D341Med (cell line): ENCODE results near the gene USF2.

Experiments
- DNase-seq: peaks from one replicate; pipeline ENCODE4 v3.0.0; 2012; ENCODE audit warnings: low spot score

The USF2 gene

DNA sequence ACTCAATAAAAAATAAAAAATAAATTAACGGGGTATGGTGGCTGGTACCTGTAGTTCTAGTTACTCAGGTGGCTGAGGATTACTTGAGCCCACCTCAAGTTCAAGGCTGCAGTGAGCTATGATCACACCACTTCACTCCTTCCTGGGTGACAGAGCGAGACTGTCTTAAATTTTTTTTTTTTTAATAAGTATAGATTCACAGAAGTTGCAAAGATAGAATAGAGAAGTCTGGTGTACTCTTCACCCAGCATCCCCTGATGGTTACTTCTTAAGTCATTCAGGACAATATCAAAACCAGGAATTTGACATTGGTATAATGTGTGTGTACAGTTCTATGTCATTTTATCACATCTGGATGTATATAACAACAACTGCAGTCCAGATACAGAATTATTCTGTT lies 52.5 kb downstream of the USF2 start:
- DNase-seq, result no peak

GRCh38 chr19:35322014-35322413 lies 53.3 kb downstream of the USF2 start:
- DNase-seq, result no peak

DNA sequence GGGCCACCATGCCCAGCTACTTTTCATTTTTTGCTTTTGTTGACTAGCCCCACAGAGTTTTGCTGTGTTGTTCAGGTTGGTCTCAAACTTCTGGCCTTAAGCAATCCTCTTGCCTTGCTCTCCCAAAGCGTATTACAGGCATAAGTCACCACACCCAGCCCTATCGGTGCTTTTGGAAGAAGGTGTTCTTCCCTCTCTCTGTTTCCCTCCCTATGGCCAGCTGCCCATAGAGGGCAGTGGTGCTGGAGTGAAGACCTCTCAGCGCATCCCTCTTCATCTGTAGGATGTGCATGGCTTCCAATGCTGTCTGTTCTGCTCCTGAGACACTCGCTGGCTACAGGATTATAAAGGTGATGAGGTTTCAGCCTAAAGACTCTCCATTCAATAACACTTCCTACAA lies 58.9 kb downstream of the USF2 start:
- DNase-seq, result no peak

DNA sequence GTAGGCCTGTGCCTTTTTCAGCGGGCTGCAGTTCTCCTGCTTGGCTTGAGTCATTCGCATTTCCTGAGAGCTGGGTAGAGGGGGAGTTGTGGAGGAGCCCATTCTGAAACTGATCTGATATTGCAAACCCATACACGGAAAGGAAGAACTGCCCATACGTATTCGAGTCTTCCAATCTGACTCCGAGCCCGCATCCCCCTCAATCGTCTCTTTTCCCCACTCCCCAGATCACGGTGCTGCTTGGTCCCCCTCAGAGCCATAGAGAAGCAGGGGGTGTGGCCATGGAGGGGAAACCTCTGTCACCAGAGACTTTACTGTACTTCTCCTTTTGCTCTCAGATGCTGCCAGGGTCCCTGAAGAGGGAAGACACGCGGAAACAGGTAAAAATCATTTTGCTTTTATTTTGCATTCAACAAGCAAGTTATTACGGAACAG lies 60.1 kb downstream of the USF2 start, which contains the start of gene CD22:
Gene CD22, plus strand, starts transcription at position 337 of the 435 bp plus-strand sequence. CDS start 2,854 bp downstream, outside the sequence.
- DNase-seq, result no peak

DNA sequence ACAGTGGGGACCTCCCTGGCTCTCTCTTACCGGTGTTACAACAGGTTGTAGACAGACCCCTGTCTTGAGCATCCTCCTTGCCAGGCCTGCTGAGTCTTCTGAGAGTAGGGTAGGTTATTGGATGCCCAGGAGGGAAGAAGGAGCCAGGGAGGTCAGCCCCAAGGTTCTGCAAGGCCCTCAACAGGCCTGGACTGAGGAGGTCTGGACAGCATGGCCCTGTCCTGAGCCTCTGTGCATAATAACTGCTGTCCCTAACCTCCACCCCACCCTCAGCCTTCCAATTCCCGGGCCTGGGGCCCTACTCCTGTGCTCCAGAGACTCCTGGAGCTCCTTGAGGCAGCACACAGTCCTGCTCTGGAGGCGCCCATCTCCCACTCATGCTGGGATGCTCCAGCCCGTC lies 60.6 kb downstream of the USF2 start:
- no peak for DNase-seq
